Esophagus mucosa (tissue), 1 donor: Measurements from ENCODE around the gene INHBA. TPM values are rescaled to one million over a fixed set of nuclear protein-coding genes. Genes with fewer than 3 reads are reported as not detected.

Source experiments
- ATAC-seq: fragments of 200-7000 bp; cut with Tn5 transposase; one replicate; pipeline ENCODE4 v1.9.1; 2020
- total RNA-seq: library from RNA; stranded (reverse); gene quantifications from one replicate; pipeline ENCODE4 v1.2.4, GENCODE V29; 2023
- donor health status: DM: yes; HTN: yes; CAD: no.

Gene INHBA
- total RNA-seq, 1 donor from 2014 or later, result 0.84 TPM

GRCh38 chr7:41711283-41712064 is 8.6 kb upstream of the INHBA start:
- peak; percentile 48 for ATAC-seq

GRCh38 chr7:41710838-41711237 is 7.9 kb upstream of the INHBA start:
- ATAC-seq, result no peak

GRCh38 chr7:41709621-41710020 is 6.7 kb upstream of the INHBA start:
- ATAC-seq, result no peak

GRCh38 chr7:41708581-41709358 is 5.9 kb upstream of the INHBA start:
- ATAC-seq, result no peak

- no peak for ATAC-seq
Observed at GRCh38 chr7:41706228-41706930, 3.5 kb upstream of the INHBA start.

- ATAC-seq, result peak; percentile 95
Observed at GRCh38 chr7:41705109-41705901, 2.4 kb upstream of the INHBA start.

- ATAC-seq, result no peak
Observed at GRCh38 chr7:41701068-41701941, 1.6 kb downstream of the INHBA start.

- ATAC-seq, result no peak
Observed at GRCh38 chr7:41700044-41700471, 2.8 kb downstream of the INHBA start.

GRCh38 chr7:41699516-41699915 is 3.4 kb downstream of the INHBA start:
- ATAC-seq, result no peak

GRCh38 chr7:41698726-41699125 is 4.2 kb downstream of the INHBA start:
- ATAC-seq, result peak; percentile 81

- ATAC-seq, result no peak
Observed at GRCh38 chr7:41698114-41698513, 4.8 kb downstream of the INHBA start.

GRCh38 chr7:41696323-41696916 is 6.5 kb downstream of the INHBA start:
- peak; percentile 33 for ATAC-seq

GRCh38 chr7:41695661-41696322 is 7.1 kb downstream of the INHBA start:
- no peak for ATAC-seq

GRCh38 chr7:41694495-41694894 is 8.4 kb downstream of the INHBA start:
- no peak for ATAC-seq

- ATAC-seq, result peak; percentile 50
Observed at GRCh38 chr7:41693150-41693997, 9.5 kb downstream of the INHBA start.

- no peak for ATAC-seq
Observed at GRCh38 chr7:41692251-41692650, 10.6 kb downstream of the INHBA start.

GRCh38 chr7:41691286-41692190 is 11.4 kb downstream of the INHBA start:
- no peak for ATAC-seq

GRCh38 chr7:41689815-41690214 is 13.1 kb downstream of the INHBA start:
- no peak for ATAC-seq
